Trophoblast cell (in vitro differentiated cells and primary cell): ENCODE measurements around the gene PELI2.

Experiments used
- DNase-seq, 2 donors: peaks; one replicate each; pipeline ENCODE4 v3.0.0-alpha.2; 2016
- H2AFZ ChIP-seq: 2 replicates; pipeline ENCODE4 v1.6.1; 2013; ENCODE audit warnings: low read length, moderate library complexity, mild to moderate bottlenecking; ENCODE audit not compliant: insufficient read depth, poor library complexity
- H2AK5ac ChIP-seq: 2 replicates; pipeline ENCODE4 v1.6.1; 2013; ENCODE audit warnings: mild to moderate bottlenecking, low read length
- H2BK120ac ChIP-seq: 2 replicates; pipeline ENCODE4 v1.6.1; 2013; ENCODE audit warnings: low read length, mild to moderate bottlenecking, moderate library complexity; ENCODE audit not compliant: insufficient read depth, poor library complexity
- H2BK12ac ChIP-seq: 2 replicates; pipeline ENCODE4 v1.6.1; 2013; ENCODE audit warnings: mild to moderate bottlenecking, low read length, moderate library complexity
- H2BK5ac ChIP-seq: 2 replicates; pipeline ENCODE4 v1.6.1; 2013; ENCODE audit warnings: low read length, low read depth, moderate library complexity, mild to moderate bottlenecking; ENCODE audit not compliant: poor library complexity
- H3K14ac ChIP-seq: 2 replicates; pipeline ENCODE4 v1.6.1; 2013; ENCODE audit warnings: mild to moderate bottlenecking, low read length
- H3K18ac ChIP-seq: 2 replicates; pipeline ENCODE4 v1.6.1; 2013; ENCODE audit warnings: mild to moderate bottlenecking, low read length
- H3K23ac ChIP-seq: 2 replicates; pipeline ENCODE4 v1.6.1; 2013; ENCODE audit warnings: low read length
- H3K27ac ChIP-seq: 2 replicates; pipeline ENCODE4 v1.5.1; 2013; ENCODE audit warnings: low read depth, mild to moderate bottlenecking, inconsistent platforms, low read length, moderate library complexity
- H3K27me3 ChIP-seq: 2 replicates; pipeline ENCODE4 v1.6.1; 2013; ENCODE audit warnings: inconsistent platforms, mild to moderate bottlenecking, low read length, moderate library complexity; ENCODE audit not compliant: insufficient read depth
- H3K36me3 ChIP-seq, 2 experiments: 1 replicate in 1 of 2; 2 replicates in 1 of 2; pipeline ENCODE4 v1.6.1; 2013; ENCODE audit warnings: low read length in 2 of 2, mild to moderate bottlenecking in 2 of 2, moderate library complexity in 1 of 2; ENCODE audit not compliant: insufficient read depth in 2 of 2, control insufficient read depth in 1 of 2
- H3K4ac ChIP-seq: 2 replicates; pipeline ENCODE4 v1.6.1; 2013; ENCODE audit warnings: low read depth, mild to moderate bottlenecking, low read length, moderate library complexity
- H3K4me1 ChIP-seq, 2 experiments: 1 replicate in 1 of 2; 2 replicates in 1 of 2; pipeline ENCODE4 v1.6.1; 2013; ENCODE audit warnings: low read length in 2 of 2, mild to moderate bottlenecking in 2 of 2, moderate library complexity in 1 of 2; ENCODE audit not compliant: insufficient read depth in 2 of 2, control insufficient read depth in 1 of 2
- H3K4me2 ChIP-seq: 2 replicates; pipeline ENCODE4 v1.6.1; 2013; ENCODE audit warnings: inconsistent platforms, mild to moderate bottlenecking, low read length, moderate library complexity
- H3K4me3 ChIP-seq: 2 replicates; pipeline ENCODE4 v1.5.1; 2013; ENCODE audit warnings: mild to moderate bottlenecking, low read depth, low read length, inconsistent platforms
- H3K79me1 ChIP-seq: one replicate; pipeline ENCODE4 v1.6.1; 2013; ENCODE audit warnings: low read length
- H3K79me2 ChIP-seq: 2 replicates; pipeline ENCODE4 v1.6.1; 2013; ENCODE audit warnings: low read length, mild to moderate bottlenecking; ENCODE audit not compliant: control insufficient read depth, insufficient read depth, poor library complexity
- H3K9ac ChIP-seq: 2 replicates; pipeline ENCODE4 v1.6.1; 2013; ENCODE audit warnings: mild to moderate bottlenecking, low read length
- H3K9me3 ChIP-seq: 2 replicates; pipeline ENCODE4 v1.6.1; 2013; ENCODE audit warnings: low read depth, mild to moderate bottlenecking, control low read depth, inconsistent platforms, low read length; ENCODE audit not compliant: insufficient read depth
- H4K12ac ChIP-seq: 2 replicates; pipeline ENCODE4 v1.6.1; 2013; ENCODE audit warnings: low read depth, mild to moderate bottlenecking, low read length, moderate library complexity
- H4K8ac ChIP-seq: 2 replicates; pipeline ENCODE4 v1.6.1; 2013; ENCODE audit warnings: low read depth, mild to moderate bottlenecking, low read length, moderate library complexity
- H4K91ac ChIP-seq: one replicate; pipeline ENCODE4 v1.6.1; 2013; ENCODE audit warnings: low read depth, mild to moderate bottlenecking, low read length, moderate library complexity
- WGBS: extraction: QIAGEN DNeasy Blood & Tissue Kit; methylation state at CpG from one replicate; pipeline ENCODE4 v1.1.7; 2013; ENCODE audit warnings: missing lambda C conversion rate; ENCODE audit not compliant: insufficient read length, insufficient coverage; ENCODE audit errors: extremely low coverage; 5-methylcytosine and 5-hydroxymethylcytosine counted together

The PELI2 gene

DNA sequence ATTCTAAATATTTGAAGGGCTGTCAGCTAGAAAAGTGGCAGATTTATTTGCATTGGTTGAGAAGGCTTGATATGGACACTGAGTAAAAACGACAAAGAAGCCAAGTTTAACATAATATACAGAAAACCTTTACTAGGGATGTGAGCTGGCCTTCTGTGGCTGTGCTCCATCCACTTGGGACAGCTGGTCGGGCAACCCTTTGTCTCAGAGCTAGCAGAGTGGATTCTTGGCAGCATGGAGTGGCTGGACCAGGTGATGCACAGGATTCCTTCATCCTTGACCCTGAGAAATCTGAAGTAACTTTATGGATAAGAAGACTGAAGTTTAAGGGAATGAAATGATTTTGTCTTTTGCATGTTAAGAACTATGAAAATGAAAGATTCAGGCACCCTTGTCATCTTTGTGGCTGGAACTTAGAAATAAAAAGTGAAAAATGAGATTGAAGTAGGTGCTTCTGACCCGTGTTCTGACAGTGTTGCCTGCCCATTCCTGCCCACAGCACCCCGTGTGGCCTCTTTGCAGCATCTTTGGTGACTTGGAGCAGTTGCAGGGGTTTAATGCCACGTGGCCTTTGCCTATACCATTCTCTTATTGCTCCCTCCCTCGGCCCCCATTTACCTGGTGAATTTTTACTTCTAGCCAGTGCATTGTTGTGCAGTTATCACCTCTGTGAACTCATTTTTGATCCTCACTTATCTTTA lies 32.6 kb downstream of the PELI2 start:
- no peak overlapping the region for H3K14ac ChIP-seq
- H3K18ac ChIP-seq, result no peak overlapping the region
- no peaks in the 10 kb centered on the region for H3K79me2 ChIP-seq
- peaks cover 0 to 3% of the 10 kb centered on the region in 2 experiments for H3K4me1 ChIP-seq
- no peak overlapping the region for H4K8ac ChIP-seq
- H3K9me3 ChIP-seq, result no peaks in the 10 kb centered on the region
- no peak overlapping the region for H3K4me2 ChIP-seq
- H3K27ac ChIP-seq, result no peak overlapping the region
- no peaks in the 10 kb centered on the region for H3K36me3 ChIP-seq
- no peak overlapping the region for H3K9ac ChIP-seq
- H3K4ac ChIP-seq, result no peak overlapping the region
- no peak overlapping the region for H2BK5ac ChIP-seq
- H3K27me3 ChIP-seq, result no peaks in the 10 kb centered on the region
- H4K91ac ChIP-seq, result no peak overlapping the region
- WGBS, result no CpG with 5 or more reads among the region's 6 CpGs
- H3K4me3 ChIP-seq, result no peak overlapping the region
- H2BK120ac ChIP-seq, result no peak overlapping the region
- DNase-seq, result no peak
- H2BK12ac ChIP-seq, result no peak overlapping the region
- H3K79me1 ChIP-seq, result no peaks in the 10 kb centered on the region
- no peak overlapping the region for H3K23ac ChIP-seq
- H4K12ac ChIP-seq, result no peak overlapping the region
- no peak overlapping the region for H2AFZ ChIP-seq
- H2AK5ac ChIP-seq, result no peak overlapping the region

DNA sequence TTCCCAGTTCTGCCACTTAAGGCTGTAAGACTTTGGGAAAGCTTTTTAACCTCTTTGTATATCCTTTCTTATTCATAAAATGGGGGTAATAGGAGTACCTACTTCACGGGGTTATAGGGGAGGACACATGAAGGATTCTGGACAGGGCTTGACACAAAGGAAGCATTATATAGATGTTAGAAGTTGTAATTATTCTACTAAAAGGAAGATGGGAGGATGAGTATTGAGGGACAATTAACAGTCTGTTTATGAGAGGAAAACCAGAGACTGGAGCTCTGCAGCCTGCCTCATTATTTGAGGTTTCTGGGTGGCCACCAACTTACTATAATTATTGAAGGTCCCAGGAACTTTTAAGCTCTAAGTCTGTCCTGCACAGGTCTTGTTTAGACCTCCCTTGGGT lies 34.0 kb downstream of the PELI2 start:
- no peaks in the 10 kb centered on the region for H3K79me2 ChIP-seq
- H3K27ac ChIP-seq, result no peak overlapping the region
- no peak overlapping the region for H3K9ac ChIP-seq
- no peak overlapping the region for H4K12ac ChIP-seq
- H2BK12ac ChIP-seq, result no peak overlapping the region
- no peak overlapping the region for H3K14ac ChIP-seq
- H2BK120ac ChIP-seq, result no peak overlapping the region
- H3K27me3 ChIP-seq, result no peaks in the 10 kb centered on the region
- no peak overlapping the region for H2BK5ac ChIP-seq
- no peak overlapping the region for H3K23ac ChIP-seq
- H2AK5ac ChIP-seq, result no peak overlapping the region
- H3K4me2 ChIP-seq, result no peak overlapping the region
- no peak overlapping the region for H3K4ac ChIP-seq
- H3K18ac ChIP-seq, result no peak overlapping the region
- H3K36me3 ChIP-seq, result no peaks in the 10 kb centered on the region
- DNase-seq, result no peak
- peaks cover 0 to 3% of the 10 kb centered on the region in 2 experiments for H3K4me1 ChIP-seq
- H4K91ac ChIP-seq, result no peak overlapping the region
- no peak overlapping the region for H4K8ac ChIP-seq
- H3K79me1 ChIP-seq, result no peaks in the 10 kb centered on the region
- H2AFZ ChIP-seq, result no peak overlapping the region
- H3K4me3 ChIP-seq, result no peak overlapping the region
- no CpG with 5 or more reads among the region's 1 CpG for WGBS
- H3K9me3 ChIP-seq, result no peaks in the 10 kb centered on the region

DNA sequence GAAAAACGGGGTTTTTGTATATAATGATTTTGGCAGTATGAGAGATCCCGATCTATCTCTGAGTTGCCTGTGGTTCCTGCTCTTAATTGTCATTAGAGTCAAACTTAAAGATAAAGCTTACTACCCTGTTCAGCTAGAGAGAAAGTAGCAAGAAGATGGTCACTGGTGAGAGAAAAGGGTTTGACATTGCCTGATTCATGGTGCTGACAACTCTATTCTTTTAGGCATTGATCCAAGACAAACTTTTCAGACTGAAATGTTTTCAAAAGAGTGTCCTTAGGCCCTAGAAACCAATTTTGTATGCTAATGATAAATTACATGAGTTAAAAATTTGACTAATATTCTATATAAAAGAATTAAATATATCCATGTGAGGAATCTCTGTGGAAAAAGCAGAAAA lies 35.1 kb downstream of the PELI2 start:
- WGBS, result no CpG with 5 or more reads among the region's 2 CpGs
- no peak overlapping the region for H3K18ac ChIP-seq
- H3K27ac ChIP-seq, result no peak overlapping the region
- H3K4ac ChIP-seq, result no peak overlapping the region
- no peak for DNase-seq
- no peaks in the 10 kb centered on the region for H3K79me2 ChIP-seq
- H2BK12ac ChIP-seq, result no peak overlapping the region
- no peak overlapping the region for H4K12ac ChIP-seq
- H3K4me2 ChIP-seq, result no peak overlapping the region
- H3K9me3 ChIP-seq, result no peaks in the 10 kb centered on the region
- no peaks in the 10 kb centered on the region for H3K79me1 ChIP-seq
- H3K9ac ChIP-seq, result no peak overlapping the region
- no peak overlapping the region for H4K8ac ChIP-seq
- H3K14ac ChIP-seq, result no peak overlapping the region
- no peak overlapping the region for H2AK5ac ChIP-seq
- no peak overlapping the region for H3K4me3 ChIP-seq
- no peaks in the 10 kb centered on the region for H3K36me3 ChIP-seq
- H3K4me1 ChIP-seq, result peaks cover 0 to 3% of the 10 kb centered on the region in 2 experiments
- no peak overlapping the region for H2AFZ ChIP-seq
- no peak overlapping the region for H2BK5ac ChIP-seq
- H3K27me3 ChIP-seq, result no peaks in the 10 kb centered on the region
- H3K23ac ChIP-seq, result no peak overlapping the region
- H4K91ac ChIP-seq, result no peak overlapping the region
- H2BK120ac ChIP-seq, result no peak overlapping the region

DNA sequence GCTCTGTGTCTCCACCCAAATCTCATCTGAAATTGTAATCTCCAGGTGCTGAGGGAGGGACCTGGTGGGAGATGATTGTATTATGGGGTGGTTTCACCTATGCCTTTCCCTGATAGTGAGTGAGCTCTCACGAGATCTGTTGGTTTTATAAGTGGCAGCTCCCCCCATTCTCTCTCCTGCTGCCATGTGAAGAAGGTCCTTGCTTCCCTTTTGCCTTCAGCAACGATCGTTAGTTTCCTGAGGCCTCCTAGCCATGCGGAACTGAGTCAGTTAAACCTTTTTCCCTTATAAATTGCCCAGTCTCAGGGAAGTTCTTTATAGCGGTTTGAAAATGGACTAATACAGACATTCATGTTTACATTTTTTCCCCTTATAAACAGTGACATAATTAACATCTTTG lies 36.1 kb downstream of the PELI2 start:
- Histone ChIP-seq H4K8ac (no peak overlapping the region), H4K12ac (no peak overlapping the region), H2BK120ac (no peak overlapping the region), H3K36me3 (no peaks in the 10 kb centered on the region), H3K9me3 (no peaks in the 10 kb centered on the region), H3K14ac (no peak overlapping the region), H2AK5ac (no peak overlapping the region), H2BK5ac (no peak overlapping the region), H2AFZ (no peak overlapping the region), H3K4me3 (no peak overlapping the region), H3K27me3 (no peaks in the 10 kb centered on the region), H3K4me2 (no peak overlapping the region), H3K79me1 (no peaks in the 10 kb centered on the region), H2BK12ac (no peak overlapping the region), H3K23ac (no peak overlapping the region), H3K9ac (no peak overlapping the region), H3K4me1 (no peaks in the 10 kb centered on the region), H3K79me2 (no peaks in the 10 kb centered on the region), H4K91ac (no peak overlapping the region), H3K4ac (no peak overlapping the region), H3K27ac (no peak overlapping the region), H3K18ac (no peak overlapping the region)
- WGBS, result no CpG with 5 or more reads among the region's 5 CpGs
- DNase-seq, result no peak
